ENCODE measurements around the gene KDM2A.
A peak's percentile ranks its signal among the peaks of the same experiment; 100 is the strongest.
"Not testable (repeated sequence)": the region's sequence is repeated elsewhere in the genome, so short reads cannot be mapped to it uniquely, and the experiment has no call there.

KDM2A gene

DNA sequence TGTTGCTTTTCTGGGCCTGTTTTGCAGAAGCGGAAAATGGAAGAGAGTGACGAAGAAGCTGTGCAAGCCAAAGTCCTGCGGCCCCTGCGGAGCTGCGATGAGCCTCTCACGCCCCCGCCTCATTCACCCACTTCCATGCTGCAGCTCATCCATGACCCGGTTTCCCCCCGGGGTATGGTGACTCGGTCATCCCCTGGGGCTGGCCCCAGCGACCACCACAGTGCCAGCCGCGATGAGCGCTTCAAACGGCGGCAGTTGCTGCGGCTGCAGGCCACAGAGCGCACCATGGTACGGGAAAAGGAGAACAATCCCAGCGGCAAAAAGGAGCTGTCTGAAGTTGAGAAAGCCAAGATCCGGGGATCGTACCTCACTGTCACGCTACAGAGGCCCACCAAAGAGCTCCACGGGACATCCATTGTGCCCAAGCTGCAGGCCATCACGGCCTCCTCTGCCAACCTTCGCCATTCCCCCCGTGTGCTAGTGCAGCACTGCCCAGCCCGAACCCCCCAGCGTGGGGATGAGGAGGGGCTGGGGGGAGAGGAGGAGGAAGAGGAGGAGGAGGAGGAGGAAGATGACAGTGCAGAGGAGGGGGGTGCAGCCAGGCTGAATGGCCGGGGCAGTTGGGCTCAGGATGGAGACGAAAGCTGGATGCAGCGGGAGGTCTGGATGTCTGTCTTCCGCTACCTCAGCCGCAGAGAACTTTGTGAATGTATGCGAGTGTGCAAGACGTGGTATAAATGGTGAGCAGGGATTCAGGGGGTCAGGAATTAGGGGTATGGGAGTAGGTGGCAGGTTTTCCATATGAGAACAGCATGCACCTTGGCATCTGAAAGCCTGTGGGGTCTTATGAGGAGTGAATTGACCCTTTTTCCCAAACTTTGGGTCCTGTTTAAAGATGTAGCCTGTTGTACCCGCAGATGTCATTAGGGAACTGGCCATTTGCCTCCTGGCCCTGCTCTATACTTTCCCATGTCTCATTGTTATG, 131.3 kb downstream of the KDM2A start:
- H3K36me3 Mint-ChIP-seq: peaks cover 74% of the 10 kb centered on the region
- no peak overlapping the region for H3K27ac Mint-ChIP-seq
- H3K27me3 Mint-ChIP-seq: no peaks in the 10 kb centered on the region
- H3K9me3 Mint-ChIP-seq: no peaks in the 10 kb centered on the region
- ATAC-seq: no peak
- H3K4me3 Mint-ChIP-seq: no peak overlapping the region
- peaks cover 21% of the 10 kb centered on the region for H3K4me1 Mint-ChIP-seq

GRCh38 chr11:67251841-67252240, 132.8 kb downstream of the KDM2A start:
- peaks cover 20% of the 10 kb centered on the region for H3K4me1 Mint-ChIP-seq
- no peak overlapping the region for H3K4me3 Mint-ChIP-seq
- H3K27me3 Mint-ChIP-seq: no peaks in the 10 kb centered on the region
- H3K36me3 Mint-ChIP-seq: peaks cover 66% of the 10 kb centered on the region
- no peak for ATAC-seq
- peak overlapping the region; percentile 64 for H3K27ac Mint-ChIP-seq
- H3K9me3 Mint-ChIP-seq: no peaks in the 10 kb centered on the region

DNA sequence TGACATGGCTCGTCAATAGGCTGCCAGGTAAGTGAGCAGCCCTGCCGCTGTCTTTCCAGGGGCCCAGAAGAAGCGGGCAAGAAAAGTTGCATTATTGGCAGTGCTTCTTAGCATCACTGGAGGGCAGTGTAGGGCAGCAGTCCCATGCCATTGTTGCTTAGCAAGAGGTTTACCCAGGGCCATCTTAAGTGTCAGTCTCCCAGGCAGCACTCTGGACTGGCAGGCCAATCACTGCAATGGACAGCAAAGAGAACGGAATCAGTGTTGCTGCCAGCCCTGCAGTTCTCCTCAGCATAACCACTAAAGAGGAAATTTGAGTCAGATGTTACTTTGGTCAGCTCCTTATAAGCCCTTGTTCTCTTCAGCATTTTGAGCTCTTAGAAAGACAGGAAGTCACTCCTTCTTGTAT, 133.8 kb downstream of the KDM2A start:
- Mint-ChIP-seq H3K4me3 (no peak overlapping the region), H3K36me3 (peaks cover 66% of the 10 kb centered on the region), H3K9me3 (no peaks in the 10 kb centered on the region), H3K27ac (no peak overlapping the region), H3K27me3 (no peaks in the 10 kb centered on the region), H3K4me1 (peaks cover 20% of the 10 kb centered on the region)
- ATAC-seq: peak; percentile 63

- Mint-ChIP-seq H3K27ac (no peak overlapping the region), H3K27me3 (no peaks in the 10 kb centered on the region), H3K4me1 (peaks cover 20% of the 10 kb centered on the region), H3K9me3 (no peaks in the 10 kb centered on the region), H3K36me3 (peaks cover 54% of the 10 kb centered on the region), H3K4me3 (no peak overlapping the region)
- no peak for ATAC-seq
Observed at GRCh38 chr11:67253872-67254624, 135.0 kb downstream of the KDM2A start.

DNA sequence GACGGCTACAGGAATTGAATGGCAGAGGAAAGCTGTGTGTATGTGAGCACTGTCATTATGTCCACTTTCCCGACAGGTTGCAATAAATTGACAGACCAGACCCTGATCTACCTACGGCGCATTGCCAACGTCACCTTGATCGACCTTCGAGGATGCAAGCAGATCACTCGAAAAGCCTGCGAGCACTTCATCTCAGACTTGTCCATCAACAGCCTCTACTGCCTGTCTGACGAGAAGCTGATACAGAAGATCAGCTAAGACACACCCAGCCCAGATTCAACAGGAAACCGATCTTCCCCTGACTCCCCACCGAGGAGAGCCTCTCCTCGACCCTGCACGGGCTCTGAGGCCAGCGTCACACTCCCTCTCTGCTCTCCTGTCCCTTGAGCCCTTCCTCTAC, 135.7 kb downstream of the KDM2A start:
- Mint-ChIP-seq H3K36me3 (peaks cover 46% of the 10 kb centered on the region), H3K4me1 (peaks cover 14% of the 10 kb centered on the region), H3K9me3 (no peaks in the 10 kb centered on the region), H3K27ac (no peak overlapping the region), H3K27me3 (no peaks in the 10 kb centered on the region), H3K4me3 (no peak overlapping the region)
- ATAC-seq: no peak

DNA sequence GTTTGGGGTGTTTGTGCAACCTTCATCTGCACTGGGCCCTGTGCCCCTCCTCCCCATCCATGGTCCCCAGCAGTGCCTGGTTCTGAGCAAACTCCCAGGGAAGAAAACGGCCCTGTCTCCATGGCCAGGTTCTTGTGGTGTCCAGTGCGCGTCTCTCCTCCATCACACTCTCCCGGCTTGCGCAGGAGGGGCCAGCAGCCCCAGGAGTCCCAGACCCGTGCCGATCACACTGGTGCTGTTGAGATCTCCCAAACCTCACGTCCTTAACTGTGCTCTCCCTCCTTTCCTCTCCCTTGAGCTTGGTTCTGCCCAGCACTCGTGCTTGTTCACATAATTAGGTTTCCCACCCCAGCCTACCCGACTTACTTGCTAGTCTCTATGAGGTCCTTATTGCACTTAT, 136.3 kb downstream of the KDM2A start:
- no peaks in the 10 kb centered on the region for H3K9me3 Mint-ChIP-seq
- no peaks in the 10 kb centered on the region for H3K27me3 Mint-ChIP-seq
- ATAC-seq: no peak
- no peak overlapping the region for H3K4me3 Mint-ChIP-seq
- H3K27ac Mint-ChIP-seq: no peak overlapping the region
- H3K36me3 Mint-ChIP-seq: peaks cover 41% of the 10 kb centered on the region
- H3K4me1 Mint-ChIP-seq: peaks cover 13% of the 10 kb centered on the region

DNA sequence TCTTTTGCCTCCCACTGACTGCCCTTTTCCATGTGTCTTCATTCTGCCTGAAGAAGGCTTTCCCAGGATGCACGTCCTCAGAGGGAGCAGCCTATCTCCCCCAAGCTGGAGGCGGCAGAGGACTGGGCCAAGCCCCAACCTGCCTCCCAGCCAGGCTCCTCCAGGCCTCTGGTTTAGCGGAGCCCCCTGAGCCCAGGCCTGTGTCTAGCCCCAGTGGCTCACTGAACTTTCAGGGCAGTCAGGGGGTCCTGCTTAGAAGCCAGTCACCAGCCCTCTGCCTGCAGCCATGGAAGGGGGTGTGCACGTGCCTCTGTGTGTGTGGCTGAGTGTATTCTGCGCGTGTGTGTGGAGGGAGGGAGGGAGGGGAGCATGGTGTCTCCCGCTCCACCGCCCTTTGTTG, 136.8 kb downstream of the KDM2A start:
- Mint-ChIP-seq H3K27me3 (no peaks in the 10 kb centered on the region), H3K36me3 (peaks cover 36% of the 10 kb centered on the region), H3K9me3 (no peaks in the 10 kb centered on the region), H3K4me1 (peaks cover 18% of the 10 kb centered on the region), H3K4me3 (no peak overlapping the region), H3K27ac (no peak overlapping the region)
- ATAC-seq: no peak

GRCh38 chr11:67256477-67257135, 137.5 kb downstream of the KDM2A start:
- Mint-ChIP-seq H3K4me1 (peaks cover 22% of the 10 kb centered on the region), H3K27ac (no peak overlapping the region), H3K9me3 (no peaks in the 10 kb centered on the region)

GRCh38 chr11:67260406-67260805, 141.3 kb downstream of the KDM2A start:
- Mint-ChIP-seq H3K36me3 (peaks cover 6% of the 10 kb centered on the region), H3K4me3 (no peak overlapping the region), H3K9me3 (no peaks in the 10 kb centered on the region), H3K27ac (no peak overlapping the region), H3K27me3 (peaks cover 7% of the 10 kb centered on the region), H3K4me1 (peaks cover 45% of the 10 kb centered on the region)
- ATAC-seq: no peak

More at GRCh38 chr11:67256477-67257135, 137.5 kb downstream of the KDM2A start:
- Mint-ChIP-seq H3K27me3 (peaks cover under 1% of the 10 kb centered on the region), H3K36me3 (peaks cover 35% of the 10 kb centered on the region), H3K4me3 (no peak overlapping the region)
- no peak for ATAC-seq

- Mint-ChIP-seq H3K4me1 (peaks cover 47% of the 10 kb centered on the region), H3K4me3 (peak overlapping the region; percentile 55)
- not testable (repeated sequence) for ATAC-seq, H3K9me3 Mint-ChIP-seq, H3K27me3 Mint-ChIP-seq, H3K36me3 Mint-ChIP-seq, H3K27ac Mint-ChIP-seq
Observed at GRCh38 chr11:67260885-67261639, 142.0 kb downstream of the KDM2A start.

DNA sequence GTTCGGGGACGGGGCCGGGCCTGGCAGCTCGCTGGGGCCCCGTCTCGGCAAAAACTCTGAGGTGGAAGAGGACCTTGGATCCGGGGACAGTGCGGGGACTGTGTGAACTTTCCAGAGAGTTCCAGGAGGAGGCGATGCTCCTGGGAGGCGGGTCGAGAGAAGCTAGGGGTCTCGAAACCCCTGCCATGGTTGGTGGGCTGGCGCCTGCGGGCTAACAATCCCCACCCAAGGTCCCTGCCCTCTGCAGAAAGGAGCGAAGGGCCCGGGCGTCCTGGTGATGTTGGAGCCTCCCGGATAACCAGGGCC, 142.5 kb downstream of the KDM2A start:
- no peaks in the 10 kb centered on the region for H3K9me3 Mint-ChIP-seq
- ATAC-seq: no peak
- H3K36me3 Mint-ChIP-seq: no peaks in the 10 kb centered on the region
- no peak overlapping the region for H3K27ac Mint-ChIP-seq
- H3K4me3 Mint-ChIP-seq: no peak overlapping the region
- peaks cover 48% of the 10 kb centered on the region for H3K4me1 Mint-ChIP-seq
- H3K27me3 Mint-ChIP-seq: peaks cover 7% of the 10 kb centered on the region

DNA sequence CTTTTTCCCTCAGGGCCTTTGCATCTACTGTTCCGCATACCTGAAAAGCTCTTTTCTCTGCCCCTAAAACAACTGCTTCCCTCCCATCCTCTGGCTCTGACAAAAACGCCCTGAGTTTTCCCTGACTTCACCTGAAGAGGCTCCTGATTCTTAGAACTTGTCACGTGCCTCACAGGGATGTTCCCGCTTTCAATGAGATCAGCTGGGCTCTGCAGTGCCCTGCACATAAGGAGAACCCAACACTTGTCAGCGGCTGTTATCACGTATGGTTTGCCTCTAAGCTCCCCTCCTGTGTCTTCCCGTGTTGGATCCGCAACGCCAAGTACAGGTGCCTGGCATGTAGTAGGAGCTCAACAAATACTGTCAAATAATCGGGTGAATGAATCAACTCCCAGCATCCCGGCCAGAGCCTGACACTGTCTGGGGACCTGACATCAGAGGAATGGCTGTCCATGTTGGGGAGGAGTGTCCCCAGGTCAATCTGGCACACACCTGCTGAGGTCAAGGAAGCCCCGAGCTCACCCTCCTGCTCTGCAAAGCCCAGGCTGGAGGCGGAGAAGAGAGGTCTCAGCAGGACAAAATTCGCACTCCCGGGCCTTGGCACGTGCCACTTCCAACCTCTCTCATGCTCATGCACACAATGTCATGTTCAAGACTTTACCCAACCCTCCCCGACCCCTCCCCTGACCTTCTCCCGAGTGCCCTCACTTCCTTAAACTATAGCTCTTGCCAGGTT, 143.1 kb downstream of the KDM2A start:
- Mint-ChIP-seq H3K27me3 (peaks cover 7% of the 10 kb centered on the region), H3K27ac (peak overlapping the region; percentile 73), H3K36me3 (peaks cover 3% of the 10 kb centered on the region), H3K9me3 (no peaks in the 10 kb centered on the region), H3K4me1 (peaks cover 48% of the 10 kb centered on the region), H3K4me3 (peak overlapping the region; percentile 33)
- no peak for ATAC-seq

- H3K27ac Mint-ChIP-seq: peak overlapping the region; percentile 73
- peak overlapping the region; percentile 33 for H3K4me3 Mint-ChIP-seq
- peaks cover 11% of the 10 kb centered on the region for H3K36me3 Mint-ChIP-seq
- ATAC-seq: peak; percentile 65
- no peaks in the 10 kb centered on the region for H3K9me3 Mint-ChIP-seq
- H3K4me1 Mint-ChIP-seq: peaks cover 54% of the 10 kb centered on the region
- peaks cover 7% of the 10 kb centered on the region for H3K27me3 Mint-ChIP-seq
Observed at GRCh38 chr11:67262731-67263675, 143.9 kb downstream of the KDM2A start.

Data from stimulated activated memory B cell treated with anti-CD40 and anti-IgM and Interleukin-4, amounts not matched to agents 10 μg/mL and 1 μg/mL and 100 μg/mL, for 72 hours (primary cell).